IPS-20b (cell line): Measurements from ENCODE around the gene WFIKKN1.

Source experiments
- H3K27ac ChIP-seq: one replicate; pipeline ENCODE4 v1.5.1; 2013; ENCODE audit warnings: low read length
- H3K27me3 ChIP-seq: 2 replicates; pipeline ENCODE4 v1.6.1; 2013; ENCODE audit warnings: mild to moderate bottlenecking, low read length, inconsistent platforms; ENCODE audit not compliant: insufficient read depth
- H3K36me3 ChIP-seq: 2 replicates; pipeline ENCODE4 v1.6.1; 2013; ENCODE audit warnings: low read depth, mild to moderate bottlenecking, inconsistent platforms, low read length, moderate library complexity; ENCODE audit not compliant: insufficient read depth
- H3K4me1 ChIP-seq: 2 replicates; pipeline ENCODE4 v1.6.1; 2013; ENCODE audit warnings: mild to moderate bottlenecking, control low read depth, inconsistent platforms, low read length, moderate library complexity; ENCODE audit not compliant: insufficient read depth
- H3K4me3 ChIP-seq: 2 replicates; pipeline ENCODE4 v1.5.1; 2013; ENCODE audit warnings: mild to moderate bottlenecking, low read length, inconsistent platforms
- H3K9ac ChIP-seq: 2 replicates; pipeline ENCODE4 v1.6.1; 2013; ENCODE audit warnings: low read depth, mild to moderate bottlenecking, inconsistent platforms, low read length, moderate library complexity
- H3K9me3 ChIP-seq: 2 replicates; pipeline ENCODE4 v1.6.1; 2013; ENCODE audit warnings: mild to moderate bottlenecking, low read depth, low read length, inconsistent platforms; ENCODE audit not compliant: insufficient read depth

The WFIKKN1 gene, protein sequence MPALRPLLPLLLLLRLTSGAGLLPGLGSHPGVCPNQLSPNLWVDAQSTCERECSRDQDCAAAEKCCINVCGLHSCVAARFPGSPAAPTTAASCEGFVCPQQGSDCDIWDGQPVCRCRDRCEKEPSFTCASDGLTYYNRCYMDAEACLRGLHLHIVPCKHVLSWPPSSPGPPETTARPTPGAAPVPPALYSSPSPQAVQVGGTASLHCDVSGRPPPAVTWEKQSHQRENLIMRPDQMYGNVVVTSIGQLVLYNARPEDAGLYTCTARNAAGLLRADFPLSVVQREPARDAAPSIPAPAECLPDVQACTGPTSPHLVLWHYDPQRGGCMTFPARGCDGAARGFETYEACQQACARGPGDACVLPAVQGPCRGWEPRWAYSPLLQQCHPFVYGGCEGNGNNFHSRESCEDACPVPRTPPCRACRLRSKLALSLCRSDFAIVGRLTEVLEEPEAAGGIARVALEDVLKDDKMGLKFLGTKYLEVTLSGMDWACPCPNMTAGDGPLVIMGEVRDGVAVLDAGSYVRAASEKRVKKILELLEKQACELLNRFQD

DNA sequence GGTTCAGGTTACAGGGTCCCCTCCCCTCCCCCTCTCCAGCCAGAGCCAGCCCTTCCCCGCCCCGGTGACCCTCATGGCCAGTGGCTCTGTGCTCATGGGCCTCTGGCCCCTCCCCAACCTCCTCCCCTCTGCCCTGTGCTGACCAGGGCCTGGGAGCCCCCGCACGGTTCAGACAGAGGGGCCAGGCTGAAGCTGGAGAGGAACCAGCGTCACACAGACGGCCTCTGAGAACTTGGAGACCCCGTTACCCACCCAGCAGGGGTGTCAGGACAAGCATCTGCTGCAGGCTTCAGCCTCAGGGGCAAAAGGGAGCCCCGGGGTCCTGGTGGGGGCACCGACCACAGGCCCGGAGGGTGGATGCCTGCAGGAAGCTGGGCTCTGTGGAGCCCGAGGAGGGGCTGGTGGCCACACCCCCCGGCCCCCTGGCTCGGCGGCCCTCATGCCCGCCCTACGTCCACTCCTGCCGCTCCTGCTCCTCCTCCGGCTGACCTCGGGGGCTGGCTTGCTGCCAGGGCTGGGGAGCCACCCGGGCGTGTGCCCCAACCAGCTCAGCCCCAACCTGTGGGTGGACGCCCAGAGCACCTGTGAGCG is at the start of gene WFIKKN1:
Gene WFIKKN1 (plus strand): TSS at position 171 of the 591 bp plus-strand sequence. CDS start 269 bp downstream, at position 440.
- Histone ChIP-seq H3K4me3 (peak within 1 kb of the TSS; percentile 66; the same call in 1 of the 2 replicates), H3K36me3 (no peaks in the 10 kb centered on the region; the same call in 1 of the 2 replicates), H3K27me3 (no peaks in the 10 kb centered on the region), H3K9ac (peak within 1 kb of the TSS; percentile 68; the same call in 1 of the 2 replicates), H3K4me1 (peaks cover 12% of the 10 kb centered on the region; the same call in 1 of the 2 replicates), H3K9me3 (no peaks in the 10 kb centered on the region), H3K27ac (peak within 1 kb of the TSS; percentile 65)

DNA sequence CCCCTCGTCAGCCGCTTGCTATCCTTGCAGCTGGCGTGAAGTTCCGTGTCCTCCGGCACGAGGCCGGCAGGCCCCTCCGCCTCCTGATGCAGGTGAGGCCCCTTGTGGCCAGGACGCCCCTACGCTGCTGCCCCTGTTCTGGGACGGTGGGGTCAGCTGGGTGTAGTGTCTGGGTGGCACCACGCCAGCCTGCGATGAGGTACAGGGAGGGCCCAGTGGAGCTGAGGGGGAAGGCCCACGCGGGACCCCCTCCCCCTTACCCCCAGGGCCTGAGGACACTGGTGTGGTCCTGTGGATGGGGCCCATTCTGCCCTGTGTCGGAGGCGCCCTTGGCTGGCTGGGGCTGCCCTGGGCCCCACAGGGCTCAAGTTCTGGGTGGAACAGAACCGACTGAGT is 48.6 kb upstream of the WFIKKN1 start:
- Histone ChIP-seq H3K9ac (no peak overlapping the region), H3K4me1 (peaks cover 4% of the 10 kb centered on the region; the same call in 1 of the 2 replicates), H3K9me3 (no peaks in the 10 kb centered on the region), H3K4me3 (no peak overlapping the region), H3K36me3 (no peaks in the 10 kb centered on the region), H3K27me3 (peaks cover 35% of the 10 kb centered on the region), H3K27ac (no peak overlapping the region)

- H3K4me1 ChIP-seq = peaks cover 4% of the 10 kb centered on the region; the same call in 1 of the 2 replicates
- H3K4me3 ChIP-seq = no peak overlapping the region
- no peak overlapping the region for H3K9ac ChIP-seq
- H3K27me3 ChIP-seq = peaks cover 40% of the 10 kb centered on the region
- no peak overlapping the region for H3K27ac ChIP-seq
- H3K36me3 ChIP-seq = no peaks in the 10 kb centered on the region
- H3K9me3 ChIP-seq = no peaks in the 10 kb centered on the region
Measured at GRCh38 chr16:582614-583331, 48.0 kb upstream of the WFIKKN1 start.

DNA sequence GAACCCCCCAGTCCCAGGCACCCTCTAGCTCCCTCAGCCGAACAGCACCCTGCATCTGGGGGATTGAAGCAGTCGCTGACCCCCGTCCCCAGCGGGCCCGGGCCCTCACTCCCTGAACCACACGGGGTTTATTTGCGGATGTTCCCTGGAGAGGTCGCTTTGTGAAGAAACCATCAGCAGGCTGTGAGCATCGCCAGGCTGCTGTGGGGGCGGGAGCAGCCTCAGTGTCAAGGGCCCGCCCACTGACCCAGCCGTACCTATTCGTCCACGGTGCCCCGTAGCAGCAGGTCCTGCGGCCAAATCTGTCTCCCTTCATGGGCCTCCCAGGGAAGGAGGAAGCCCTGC is 47.3 kb upstream of the WFIKKN1 start:
- Histone ChIP-seq H3K27ac (no peak overlapping the region), H3K9me3 (no peaks in the 10 kb centered on the region), H3K36me3 (no peaks in the 10 kb centered on the region), H3K9ac (no peak overlapping the region), H3K4me3 (peak overlapping the region; percentile 47; the same call in 1 of the 2 replicates), H3K4me1 (peaks cover 4% of the 10 kb centered on the region; the same call in 1 of the 2 replicates), H3K27me3 (peaks cover 45% of the 10 kb centered on the region)

GRCh38 chr16:583815-584591 is 46.8 kb upstream of the WFIKKN1 start:
- Histone ChIP-seq H3K9ac (no peak overlapping the region), H3K9me3 (no peaks in the 10 kb centered on the region), H3K4me1 (peaks cover 4% of the 10 kb centered on the region; the same call in 1 of the 2 replicates), H3K27me3 (peaks cover 45% of the 10 kb centered on the region), H3K4me3 (peak overlapping the region; percentile 47; the same call in 1 of the 2 replicates), H3K27ac (no peak overlapping the region), H3K36me3 (no peaks in the 10 kb centered on the region)

DNA sequence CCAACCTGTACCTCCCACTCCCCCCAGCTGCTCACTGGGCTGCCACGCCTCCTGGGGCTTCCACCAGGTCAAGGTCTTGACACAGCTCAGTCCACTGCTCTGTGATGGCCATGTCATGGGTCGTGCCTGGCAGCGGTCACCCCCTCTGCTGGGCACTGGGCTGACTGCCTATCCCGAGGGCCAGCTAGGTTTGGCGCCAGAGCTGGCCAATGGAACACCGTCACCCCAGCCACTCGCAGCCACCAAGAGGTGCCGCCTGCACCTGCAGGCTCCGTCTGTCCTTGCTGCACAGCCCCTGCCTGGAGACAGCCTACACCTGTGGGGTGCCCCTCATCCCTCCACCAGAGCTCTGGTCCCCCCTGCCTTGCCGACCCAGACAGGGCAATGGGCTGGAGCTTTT is 45.4 kb upstream of the WFIKKN1 start:
- no peaks in the 10 kb centered on the region for H3K36me3 ChIP-seq

GRCh38 chr16:586047-586644 is 44.6 kb upstream of the WFIKKN1 start:
- Histone ChIP-seq H3K27ac (no peak overlapping the region), H3K9ac (no peak overlapping the region)

More for the DNA sequence above, 45.4 kb upstream of the WFIKKN1 start:
- Histone ChIP-seq H3K9me3 (no peaks in the 10 kb centered on the region), H3K27ac (no peak overlapping the region), H3K9ac (no peak overlapping the region), H3K27me3 (peaks cover 45% of the 10 kb centered on the region), H3K4me1 (peaks cover 4% of the 10 kb centered on the region; the same call in 1 of the 2 replicates), H3K4me3 (no peak overlapping the region)

DNA sequence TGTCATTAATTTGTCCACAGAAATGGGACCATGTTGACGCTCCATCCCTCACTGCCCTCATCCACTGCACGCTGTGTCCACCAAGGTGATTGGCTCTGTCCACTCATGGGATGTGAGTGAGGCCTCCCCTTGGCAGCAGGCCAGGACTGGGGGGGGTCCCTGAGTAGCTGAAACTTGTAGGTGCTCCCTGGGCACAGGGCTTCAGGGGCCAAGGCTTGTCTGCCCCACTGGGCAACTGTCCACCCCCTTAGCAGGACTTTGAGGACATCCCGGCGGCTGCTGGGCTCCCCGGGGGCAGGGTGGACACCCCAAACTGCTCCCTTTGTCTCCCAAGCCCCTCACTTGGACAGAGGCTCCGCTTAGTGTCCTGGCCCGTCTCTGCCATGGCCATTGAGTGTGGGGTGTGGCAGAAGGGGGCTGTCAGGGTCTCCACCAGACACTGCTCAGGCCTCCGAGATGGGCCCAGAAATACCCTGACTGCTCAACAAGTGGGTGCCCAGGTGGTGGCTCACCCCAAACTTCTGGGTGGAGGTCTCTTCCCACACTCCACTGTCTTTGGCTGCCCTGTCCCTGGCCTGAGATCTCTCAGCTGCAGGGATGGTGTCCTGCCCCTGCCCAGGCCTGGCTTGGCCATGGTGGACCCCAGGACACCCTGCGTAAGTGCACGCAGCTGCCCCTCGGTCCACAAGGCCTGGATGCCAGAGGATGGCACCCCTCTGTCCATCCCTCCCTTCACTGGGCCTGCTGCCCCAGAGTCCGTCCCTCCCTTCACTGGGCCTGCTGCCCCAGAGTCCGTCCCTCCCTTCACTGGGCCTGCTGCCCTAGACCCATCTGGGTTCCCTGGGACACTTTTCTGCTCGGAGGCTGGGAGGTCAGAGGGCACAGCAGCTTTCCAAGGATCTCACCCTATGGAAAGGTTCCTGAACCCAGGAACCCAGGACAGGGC is 43.9 kb upstream of the WFIKKN1 start:
- Histone ChIP-seq H3K4me1 (peaks cover 4% of the 10 kb centered on the region; the same call in 1 of the 2 replicates), H3K9ac (no peak overlapping the region), H3K27ac (no peak overlapping the region), H3K4me3 (peak overlapping the region; percentile 95; the same call in 1 of the 2 replicates), H3K27me3 (peaks cover 61% of the 10 kb centered on the region), H3K36me3 (no peaks in the 10 kb centered on the region), H3K9me3 (no peaks in the 10 kb centered on the region)

More at GRCh38 chr16:586047-586644, 44.6 kb upstream of the WFIKKN1 start:
- Histone ChIP-seq H3K27me3 (peaks cover 53% of the 10 kb centered on the region), H3K36me3 (no peaks in the 10 kb centered on the region), H3K4me1 (peaks cover 4% of the 10 kb centered on the region; the same call in 1 of the 2 replicates), H3K4me3 (no peak overlapping the region), H3K9me3 (no peaks in the 10 kb centered on the region)

DNA sequence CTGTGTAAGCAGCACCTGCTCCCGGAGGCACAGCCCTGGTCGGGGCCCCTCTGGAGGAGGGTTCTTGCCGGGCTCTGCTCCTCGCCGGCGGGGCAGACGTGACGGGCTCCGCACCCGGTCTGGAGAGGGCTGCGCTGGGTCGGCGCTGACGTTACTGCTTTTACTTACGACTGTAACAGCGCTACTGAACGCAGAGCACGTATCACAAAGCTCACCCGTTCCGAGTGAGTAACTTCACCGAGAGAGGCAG is 42.2 kb upstream of the WFIKKN1 start:
- Histone ChIP-seq H3K4me1 (no peaks in the 10 kb centered on the region; the same call in 1 of the 2 replicates), H3K9ac (peak overlapping the region; percentile 97), H3K36me3 (no peaks in the 10 kb centered on the region), H3K9me3 (no peaks in the 10 kb centered on the region), H3K27ac (peak overlapping the region; percentile 99), H3K27me3 (peaks cover 60% of the 10 kb centered on the region), H3K4me3 (peak overlapping the region; percentile 95)
